HG02970 (cell line): ENCODE data around the gene SERTAD2.
A peak's percentile ranks its signal among the peaks of the same experiment; 100 is the strongest.

Experiments used
- ATAC-seq: cut with Tn5 transposase; IDR thresholded peaks from one replicate; pipeline ENCODE4 v1.9.1; 2021; ENCODE audit warnings: mild to moderate bottlenecking, moderate library complexity, moderate number of reproducible peaks; ENCODE audit not compliant: unreplicated experiment, low FRiP score

SERTAD2 gene

DNA sequence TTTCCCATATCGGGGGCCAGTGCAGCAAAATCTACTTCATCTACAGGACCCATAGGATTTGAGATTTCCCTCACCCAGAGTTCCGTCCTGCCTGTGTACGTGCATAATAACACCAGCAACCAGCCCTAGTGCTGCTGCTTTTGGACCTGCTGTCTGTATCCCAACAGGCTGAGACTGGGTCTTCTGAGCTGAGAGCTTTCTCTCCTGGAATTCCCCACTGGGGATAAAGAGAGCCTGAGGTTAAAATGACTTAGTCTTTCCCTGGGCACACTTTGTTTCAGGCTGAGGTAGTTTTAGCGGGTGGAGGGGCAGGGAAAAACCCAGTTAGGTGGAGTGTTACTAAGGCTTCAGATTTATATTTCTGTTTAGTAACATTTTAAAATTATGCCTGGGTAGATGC, 62.5 kb downstream of the SERTAD2 start:
- no peak for ATAC-seq

DNA sequence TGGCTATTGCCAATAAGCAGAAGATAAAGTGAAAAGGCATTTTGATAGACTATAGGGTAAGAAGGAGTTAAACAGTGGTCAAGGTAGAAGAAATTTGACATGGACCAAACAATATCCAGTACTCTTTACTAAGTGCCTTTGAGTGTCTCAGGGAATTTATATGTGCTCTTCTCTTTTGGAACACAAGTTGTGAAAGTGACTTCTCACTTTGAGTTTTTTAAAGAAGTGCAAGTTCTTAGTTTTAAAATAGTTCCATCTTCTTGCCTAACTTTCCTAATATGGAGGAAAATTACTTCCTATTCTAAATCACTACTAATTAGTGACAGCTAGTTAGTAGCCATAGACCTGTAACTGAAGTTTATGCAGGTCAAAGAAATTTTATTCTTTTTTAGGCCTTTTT, 66.2 kb downstream of the SERTAD2 start:
- no peak for ATAC-seq

DNA sequence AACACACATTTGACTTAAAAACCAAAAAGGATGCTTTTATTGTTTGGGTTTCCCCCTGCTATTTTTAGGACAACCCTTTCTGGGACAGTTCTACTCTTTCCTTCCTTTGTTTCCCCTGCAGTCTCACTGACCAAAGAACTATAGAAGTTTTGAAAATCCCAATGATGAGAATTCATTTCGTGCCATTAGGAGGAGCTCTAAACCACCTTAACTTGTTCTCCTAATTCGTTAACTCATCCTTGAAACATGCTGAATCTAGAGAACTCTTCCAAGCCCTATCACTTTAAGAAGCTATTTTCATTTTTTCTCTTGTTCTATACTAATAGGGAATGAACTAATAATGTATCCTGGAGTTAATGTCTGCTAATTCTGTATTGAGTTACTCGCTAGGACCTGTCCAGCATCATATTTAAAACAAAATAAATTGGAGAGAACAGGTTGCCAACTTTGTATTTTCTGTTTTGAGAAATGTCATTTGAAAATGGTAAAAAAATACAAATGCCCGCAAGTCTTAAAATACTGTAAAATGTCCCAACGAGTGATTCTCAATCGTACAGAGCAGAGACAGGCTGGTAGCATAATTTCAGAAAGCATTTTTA, 66.7 kb downstream of the SERTAD2 start:
- no peak for ATAC-seq

DNA sequence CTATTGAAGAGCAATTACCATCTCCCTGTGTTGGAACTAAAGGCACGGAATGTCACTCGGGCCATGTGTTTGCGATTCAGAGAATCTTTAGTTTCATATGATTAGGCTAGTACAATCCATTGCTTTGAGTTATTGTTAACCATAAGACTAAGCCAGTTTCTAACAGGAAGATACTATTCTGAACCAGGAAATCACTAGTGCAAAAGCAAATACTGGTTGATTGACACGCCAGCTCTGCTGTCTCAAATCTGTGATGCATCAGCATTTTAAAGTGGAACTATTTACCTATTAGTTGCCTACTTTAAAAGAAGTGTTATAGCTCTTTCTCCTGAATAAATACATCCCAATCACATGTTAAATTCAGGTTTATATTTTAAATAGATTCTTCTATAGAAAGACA, 67.7 kb downstream of the SERTAD2 start:
- no peak for ATAC-seq

DNA sequence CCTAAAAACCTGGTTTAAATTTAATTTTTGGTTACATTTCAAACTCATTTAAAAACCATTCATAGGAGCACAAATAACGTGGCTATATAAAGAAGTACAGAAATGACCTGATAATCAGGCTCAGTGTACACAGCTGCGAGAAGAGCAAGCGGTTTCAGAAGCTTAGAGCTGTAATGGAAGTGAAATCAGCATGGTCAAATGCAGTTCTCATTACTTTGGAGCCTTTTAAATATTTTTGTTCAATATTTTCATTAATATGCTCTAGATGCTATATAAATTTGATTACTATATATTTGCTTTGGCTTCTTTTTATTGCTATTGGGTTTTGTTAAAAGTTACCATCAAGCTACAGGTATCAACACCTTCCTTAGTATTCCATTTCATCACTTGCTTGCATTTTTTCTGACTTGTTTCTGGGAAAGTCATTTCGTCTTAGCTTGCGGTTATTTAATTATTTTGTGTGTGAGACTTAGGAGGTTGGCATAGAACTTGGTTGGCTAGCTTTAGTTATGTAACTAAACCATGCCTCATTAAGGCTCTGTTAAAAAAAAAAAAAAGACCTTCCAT, 70.9 kb downstream of the SERTAD2 start:
- ATAC-seq: peak; percentile 58

DNA sequence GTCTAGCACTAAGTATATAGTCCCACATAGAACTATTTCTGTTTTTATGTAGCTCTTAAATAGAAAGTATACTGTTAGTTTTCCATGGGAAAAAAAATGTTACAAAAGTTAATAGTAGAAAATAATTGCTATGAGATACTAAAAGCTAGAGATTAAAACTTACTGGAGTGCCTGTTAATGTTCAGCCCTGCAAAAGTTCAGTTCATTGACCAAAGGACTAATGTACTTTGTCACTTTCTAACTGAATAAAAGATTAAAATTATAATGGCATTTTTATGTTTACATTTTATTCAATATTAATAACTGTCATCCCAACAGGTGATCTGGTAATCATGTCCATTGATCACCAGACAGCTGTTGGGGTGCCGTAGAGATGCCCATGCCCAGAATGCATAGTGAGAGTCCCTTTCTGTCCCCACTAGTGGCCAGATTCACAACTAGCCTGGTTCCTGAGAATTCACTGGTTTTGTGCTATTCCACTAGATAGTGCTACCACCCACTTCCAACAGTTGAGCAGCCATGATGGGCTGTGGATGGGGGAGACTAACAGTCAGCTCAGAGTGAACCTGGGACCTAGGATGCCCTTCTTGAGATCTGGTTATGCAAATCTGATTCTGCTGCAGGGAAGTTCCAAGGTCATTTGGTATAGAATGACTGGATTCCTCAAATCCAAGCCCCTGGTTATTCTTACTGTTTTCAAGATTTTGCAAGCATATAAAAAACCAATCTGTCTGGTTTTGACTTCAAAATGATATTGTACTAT, 71.8 kb downstream of the SERTAD2 start:
- no peak for ATAC-seq
